ENCODE data around the gene KLHL25. TPM values are rescaled to one million over a fixed set of nuclear protein-coding genes. Genes with fewer than 3 reads are reported as not detected.

Gene KLHL25
- total and polyA plus RNA-seq, 2 of the 13 experiments (the other 11 are each of a cell fraction or from before 2014, with no cell fraction given): 3.7 to 8.2 TPM

- no peak for TF ChIP-seq CBX2 (IDR thresholded peaks at IDR 0.05; ENCODE audit: low read depth, low read length)
- TF ChIP-seq CBX2 (CRISPR knock-in tag; IDR thresholded peaks at IDR 0.05; ENCODE audit: low read depth): no peak
- TF ChIP-seq ZNF691 (CRISPR knock-in tag; IDR thresholded peaks at IDR 0.05; ENCODE audit: borderline replicate concordance, low read depth): 0 out of 2 replicates have a peak, but pooled peaks have one; percentile 26
- TF ChIP-seq PITX1 (CRISPR knock-in tag; IDR thresholded peaks at IDR 0.05): no peak
- TF ChIP-seq RFX3 (CRISPR knock-in tag; IDR thresholded peaks at IDR 0.05): no peak
- no peak for TF ChIP-seq FOXP4 (CRISPR knock-in tag; IDR thresholded peaks at IDR 0.05)
- TF ChIP-seq ZNF646 (CRISPR knock-in tag; IDR thresholded peaks at IDR 0.05): no peak
These were observed 36.8 kb upstream of the KLHL25 start (continued) for GRCh38 chr15:85831415-85832113.

Data from HepG2 (cell line).